ENCODE results near the gene ZNF32. TPM values are rescaled to one million over a fixed set of nuclear protein-coding genes. Genes with fewer than 3 reads are reported as not detected.

Gene ZNF32
- total RNA-seq, 1 experiment from 2014 or later = 13.0 TPM

DNA sequence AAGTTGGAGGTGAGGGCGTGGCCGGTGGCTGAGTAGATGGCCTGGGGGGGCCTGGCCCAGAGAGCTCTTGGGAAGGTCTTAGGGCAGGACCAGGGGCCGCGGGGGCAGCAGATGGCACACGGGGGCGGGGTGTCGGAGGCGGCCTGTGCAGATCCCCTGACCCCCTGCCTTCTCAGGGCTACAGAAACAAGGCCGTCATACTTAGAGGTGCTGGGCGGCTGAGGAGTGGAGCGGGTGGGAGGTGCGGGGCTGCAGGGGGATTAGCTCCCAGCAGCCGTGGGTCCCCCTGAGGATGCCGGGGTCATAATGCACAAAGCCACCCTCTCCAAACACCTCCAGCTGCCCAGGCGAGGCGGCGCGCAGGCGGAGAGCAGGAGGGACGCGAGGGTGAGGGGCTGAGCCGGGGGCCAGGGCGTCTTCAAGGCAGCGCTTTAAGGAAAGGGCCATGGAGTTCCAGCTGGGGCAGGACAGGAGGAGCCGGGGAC, 40.4 kb upstream of the ZNF32 start:
- BruUV-seq (replicated peaks) = no TSS peak
- Mint-ChIP-seq H3K4me1 (ENCODE audit: insufficient read depth, unreplicated experiment) (peaks cover 16% of the 10 kb centered on the region), H3K9me3 (ENCODE audit: unreplicated experiment) (peaks cover 6% of the 10 kb centered on the region), H3K36me3 (ENCODE audit: insufficient read depth, unreplicated experiment) (no peaks in the 10 kb centered on the region), H3K4me3 (ENCODE audit: unreplicated experiment) (no peak overlapping the region), H3K27ac (ENCODE audit: low read depth, unreplicated experiment) (no peak overlapping the region), H3K27me3 (ENCODE audit: insufficient read depth, unreplicated experiment) (peaks cover 21% of the 10 kb centered on the region)
- POLR2A ChIA-PET = no interaction called here
- CTCF ChIA-PET = interaction anchor here (0.6 to 0.7 kb wide), 2 partner anchors 42 to 1223 kb away, joined by 3 read pairs; no protein-coding TSS in a partner anchor
- DNase-seq (ENCODE audit: unreplicated experiment) = no peak
- TF ChIP-seq CTCF (IDR thresholded peaks at IDR 0.05; ENCODE audit: unreplicated experiment) = no peak
- intact Hi-C loops (cut with micrococcal nuclease) = no loop called here

GRCh38 chr10:43688348-43688892, 39.7 kb upstream of the ZNF32 start:
- Mint-ChIP-seq H3K27me3 (ENCODE audit: insufficient read depth, unreplicated experiment) (peaks cover 26% of the 10 kb centered on the region), H3K4me1 (ENCODE audit: insufficient read depth, unreplicated experiment) (peaks cover 16% of the 10 kb centered on the region), H3K27ac (ENCODE audit: low read depth, unreplicated experiment) (no peak overlapping the region), H3K9me3 (ENCODE audit: unreplicated experiment) (peaks cover 6% of the 10 kb centered on the region), H3K4me3 (ENCODE audit: unreplicated experiment) (no peak overlapping the region), H3K36me3 (ENCODE audit: insufficient read depth, unreplicated experiment) (no peaks in the 10 kb centered on the region)
- no TSS peak for BruUV-seq (replicated peaks)
- no peak for DNase-seq (ENCODE audit: unreplicated experiment)
- CTCF ChIA-PET = interaction anchor here (0.8 kb wide), 1 partner anchor 20 kb away, joined by 7 read pairs; no protein-coding TSS in a partner anchor
- POLR2A ChIA-PET = no interaction called here
- TF ChIP-seq CTCF (IDR thresholded peaks at IDR 0.05; ENCODE audit: unreplicated experiment) = no peak
- intact Hi-C loops (cut with micrococcal nuclease) = no loop called here

- BruUV-seq (replicated peaks) = no TSS peak
- CTCF ChIA-PET = interaction anchor here (0.6 kb wide), 1 partner anchor 123 kb away, joined by 3 read pairs; no protein-coding TSS in a partner anchor
- no peak for TF ChIP-seq CTCF (IDR thresholded peaks at IDR 0.05; ENCODE audit: unreplicated experiment)
These were observed 38.7 kb upstream of the ZNF32 start for GRCh38 chr10:43687373-43687772.

GRCh38 chr10:43686414-43686813, 37.7 kb upstream of the ZNF32 start:
- peaks cover 6% of the 10 kb centered on the region for H3K9me3 Mint-ChIP-seq (ENCODE audit: unreplicated experiment)
- no peak for DNase-seq (ENCODE audit: unreplicated experiment)
- BruUV-seq (replicated peaks) = no TSS peak
- no peak for TF ChIP-seq CTCF (IDR thresholded peaks at IDR 0.05; ENCODE audit: unreplicated experiment)
- ChIA-PET POLR2A (no interaction called here), CTCF (interaction anchor here (0.5 to 1.2 kb wide), 4 partner anchors 15 to 1246 kb away, joined by 3 to 4 read pairs (median 3); no protein-coding TSS in a partner anchor)
- H3K27me3 Mint-ChIP-seq (ENCODE audit: insufficient read depth, unreplicated experiment) = peaks cover 46% of the 10 kb centered on the region
- intact Hi-C loops (cut with micrococcal nuclease) = no loop called here
- H3K36me3 Mint-ChIP-seq (ENCODE audit: insufficient read depth, unreplicated experiment) = no peaks in the 10 kb centered on the region
- no peak overlapping the region for H3K4me3 Mint-ChIP-seq (ENCODE audit: unreplicated experiment)
- peaks cover 2% of the 10 kb centered on the region for H3K4me1 Mint-ChIP-seq (ENCODE audit: insufficient read depth, unreplicated experiment)
- H3K27ac Mint-ChIP-seq (ENCODE audit: low read depth, unreplicated experiment) = no peak overlapping the region

More at GRCh38 chr10:43687373-43687772, 38.7 kb upstream of the ZNF32 start:
- Mint-ChIP-seq H3K4me3 (ENCODE audit: unreplicated experiment) (no peak overlapping the region), H3K27ac (ENCODE audit: low read depth, unreplicated experiment) (no peak overlapping the region), H3K36me3 (ENCODE audit: insufficient read depth, unreplicated experiment) (no peaks in the 10 kb centered on the region), H3K27me3 (ENCODE audit: insufficient read depth, unreplicated experiment) (peaks cover 36% of the 10 kb centered on the region), H3K4me1 (ENCODE audit: insufficient read depth, unreplicated experiment) (peaks cover 11% of the 10 kb centered on the region), H3K9me3 (ENCODE audit: unreplicated experiment) (peaks cover 6% of the 10 kb centered on the region)
- no peak for DNase-seq (ENCODE audit: unreplicated experiment)
- intact Hi-C loops (cut with micrococcal nuclease) = no loop called here
- POLR2A ChIA-PET = no interaction called here

Measured in MCF 10A (cell line).